Large intestine (tissue), 3 donors: Measurements from ENCODE around the gene KLHDC10. TPM values are rescaled to one million over a fixed set of nuclear protein-coding genes. Genes with fewer than 3 reads are reported as not detected.
"Not testable (repeated sequence)": the region's sequence is repeated elsewhere in the genome, so short reads cannot be mapped to it uniquely, and the experiment has no call there.

Source experiments
- DNase-seq, 2 donors: peaks; one replicate each; pipeline versions ENCODE4 v3.0.0 to v3.0.0-alpha.2; 2013
- H3K27ac ChIP-seq: one replicate; pipeline ENCODE4 v1.5.1; 2013; ENCODE audit warnings: low read length
- H3K27me3 ChIP-seq: 2 replicates; pipeline ENCODE4 v1.6.1; 2013; ENCODE audit warnings: low read length; ENCODE audit not compliant: control insufficient read depth, insufficient read depth
- H3K36me3 ChIP-seq: 2 replicates; pipeline ENCODE4 v1.6.1; 2013; ENCODE audit warnings: low read length; ENCODE audit not compliant: control insufficient read depth, insufficient read depth
- H3K4me1 ChIP-seq: one replicate; pipeline ENCODE4 v1.6.1; 2013; ENCODE audit warnings: low read length; ENCODE audit not compliant: control insufficient read depth, insufficient read depth
- H3K4me3 ChIP-seq: one replicate; pipeline ENCODE4 v1.5.1; 2013; ENCODE audit warnings: low read length
- H3K9me3 ChIP-seq: one replicate; pipeline ENCODE4 v1.6.1; 2013; ENCODE audit warnings: mild to moderate bottlenecking, low read depth, low read length, moderate library complexity; ENCODE audit not compliant: control insufficient read depth
- WGBS: methylation state at CpG from one replicate; pipeline ENCODE4 v1.1.5; 2013; ENCODE audit warnings: low lambda C conversion rate; ENCODE audit not compliant: insufficient coverage; 5-methylcytosine and 5-hydroxymethylcytosine counted together
- polyA plus RNA-seq: library from polyadenylated mRNA; unstranded; fragments of 120-200 nt; gene quantifications from one replicate; pipeline ENCODE4 v1.2.1, GENCODE V29; 2013

KLHDC10 gene
- polyA plus RNA-seq, 1 donor = 30.2 TPM

DNA sequence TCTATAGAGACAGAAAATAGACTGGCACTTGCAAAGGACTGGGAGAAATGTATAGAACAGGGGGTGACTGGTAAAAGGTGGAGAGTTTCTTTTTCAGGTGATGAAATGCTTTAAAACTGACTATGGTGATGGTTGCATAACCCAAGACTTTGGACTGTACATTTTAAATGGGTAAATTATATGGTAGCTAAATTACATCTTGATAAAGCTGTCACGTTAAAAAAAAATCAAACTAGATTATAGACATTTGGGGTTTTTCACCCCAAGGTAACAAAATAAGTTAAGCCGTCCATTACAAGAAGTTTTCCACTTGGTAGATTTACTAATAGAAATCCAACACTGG is 110.9 kb downstream of the KLHDC10 start:
- H3K27ac ChIP-seq = peak overlapping the region; percentile 11
- DNase-seq = peak; percentile 18 to 64
- H3K27me3 ChIP-seq = no peaks in the 10 kb centered on the region
- no peak overlapping the region for H3K4me3 ChIP-seq
- 20% methylated on average over 1 of the region's 2 CpGs for WGBS
- H3K9me3 ChIP-seq = no peaks in the 10 kb centered on the region
- H3K4me1 ChIP-seq = no peaks in the 10 kb centered on the region
- peaks cover 22% of the 10 kb centered on the region for H3K36me3 ChIP-seq

DNA sequence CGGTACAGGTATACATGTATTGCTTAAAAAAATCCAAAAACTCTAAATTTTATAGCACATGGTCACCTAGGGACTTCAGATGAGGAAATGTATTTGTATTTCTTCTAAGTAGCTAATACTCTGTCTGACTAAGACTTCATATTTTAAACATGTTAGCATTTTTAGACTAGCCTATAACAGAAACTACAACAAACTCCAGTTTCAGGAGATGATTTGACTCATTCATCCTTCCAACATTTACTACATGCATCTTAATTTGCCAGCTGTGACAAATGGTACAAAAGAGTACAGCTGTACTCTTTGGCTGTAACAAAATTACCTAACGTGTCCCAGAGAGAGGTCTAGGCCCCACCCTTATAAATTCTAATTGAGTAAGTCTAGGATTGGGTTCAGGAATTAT is 112.7 kb downstream of the KLHDC10 start:
- no peaks in the 10 kb centered on the region for H3K4me1 ChIP-seq
- no peak overlapping the region for H3K27ac ChIP-seq
- no peak for DNase-seq
- no peaks in the 10 kb centered on the region for H3K27me3 ChIP-seq
- H3K4me3 ChIP-seq = no peak overlapping the region
- no CpG with 5 or more reads among the region's 2 CpGs for WGBS
- H3K9me3 ChIP-seq = no peaks in the 10 kb centered on the region
- peaks cover 17% of the 10 kb centered on the region for H3K36me3 ChIP-seq

DNA sequence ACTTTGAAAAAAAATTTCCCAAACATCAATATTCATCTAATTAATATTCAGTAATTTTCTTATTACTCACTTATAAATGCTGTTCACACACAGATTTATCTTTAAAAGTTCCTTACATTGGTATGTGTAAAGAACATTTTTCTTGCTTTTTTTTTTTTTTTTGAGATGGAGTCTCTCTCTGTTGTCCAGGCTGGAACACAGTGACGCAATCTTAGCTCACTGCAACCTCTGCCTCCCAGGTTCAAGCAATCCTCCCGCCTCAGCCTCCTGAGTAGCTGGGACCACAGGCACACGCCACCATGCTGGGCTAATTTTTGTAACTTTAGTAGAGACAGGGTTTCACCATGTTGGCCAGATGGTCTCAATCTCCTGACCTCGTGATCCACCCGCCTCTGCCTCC is 114.0 kb downstream of the KLHDC10 start:
- not testable (repeated sequence) for H3K4me1 ChIP-seq, H3K4me3 ChIP-seq, H3K27ac ChIP-seq, H3K9me3 ChIP-seq, H3K27me3 ChIP-seq, DNase-seq
- H3K36me3 ChIP-seq = peaks cover 19% of the 10 kb centered on the region
- WGBS = 100% methylated on average over 2 of the region's 5 CpGs

Other genes with a start within 250 kb of the KLHDC10 start
- gene UBE2H, start 117.6 kb upstream of the KLHDC10 start, polyA plus RNA-seq = 45.5 TPM
- gene ZC3HC1, start 19.2 kb upstream of the KLHDC10 start, polyA plus RNA-seq = 15.0 TPM
- gene TMEM209, start 134.9 kb downstream of the KLHDC10 start, polyA plus RNA-seq = 18.0 TPM
- not detected for gene SSMEM1, start 137.3 kb downstream of the KLHDC10 start, polyA plus RNA-seq
- gene CPA2, start 196.3 kb downstream of the KLHDC10 start, polyA plus RNA-seq = 28.4 TPM
- gene CPA4, start 222.6 kb downstream of the KLHDC10 start, polyA plus RNA-seq = 7.9 TPM